Hematopoietic multipotent progenitor cell treated with erythropoietin and hydrocortisone succinate and interleukin-3 and kit ligand, for 17 days (in vitro differentiated cells): ENCODE results near the gene GPRC5B.

Source experiments
- DNase-seq: peaks from one replicate; pipeline ENCODE4 v3.0.0-alpha.2; 2015; ENCODE audit warnings: low spot score

Gene GPRC5B

GRCh38 chr16:19898166-19898565 lies 13.5 kb upstream of the GPRC5B start:
- no peak for DNase-seq

- no peak for DNase-seq
Measured at GRCh38 chr16:19896951-19897350, 12.3 kb upstream of the GPRC5B start.

- no peak for DNase-seq
Measured at GRCh38 chr16:19894586-19894985, 9.9 kb upstream of the GPRC5B start.

- no peak for DNase-seq
Measured at GRCh38 chr16:19892902-19893301, 8.3 kb upstream of the GPRC5B start.

GRCh38 chr16:19890901-19891300 lies 6.3 kb upstream of the GPRC5B start:
- DNase-seq = no peak

- no peak for DNase-seq
Measured at GRCh38 chr16:19888834-19889233, 4.2 kb upstream of the GPRC5B start.

GRCh38 chr16:19886073-19886941 lies 1.7 kb upstream of the GPRC5B start:
- DNase-seq = peak; percentile 52

- DNase-seq = no peak
Measured at GRCh38 chr16:19885451-19886072, 914 bp upstream of the GPRC5B start.

- no peak for DNase-seq
Measured at GRCh38 chr16:19883966-19884485, 622 bp downstream of the GPRC5B start.

- no peak for DNase-seq
Measured at GRCh38 chr16:19883296-19883965, 1.2 kb downstream of the GPRC5B start.

GRCh38 chr16:19882646-19883045 lies 2.0 kb downstream of the GPRC5B start:
- no peak for DNase-seq

GRCh38 chr16:19882186-19882585 lies 2.5 kb downstream of the GPRC5B start:
- DNase-seq = no peak

- DNase-seq = no peak
Measured at GRCh38 chr16:19881783-19882182, 2.9 kb downstream of the GPRC5B start.

GRCh38 chr16:19881028-19881427 lies 3.6 kb downstream of the GPRC5B start:
- no peak for DNase-seq

GRCh38 chr16:19879241-19879792 lies 5.3 kb downstream of the GPRC5B start:
- DNase-seq = no peak

- no peak for DNase-seq
Measured at GRCh38 chr16:19878757-19879156, 5.9 kb downstream of the GPRC5B start.

- DNase-seq = no peak
Measured at GRCh38 chr16:19876501-19877059, 8.1 kb downstream of the GPRC5B start.

- no peak for DNase-seq
Measured at GRCh38 chr16:19875900-19876299, 8.7 kb downstream of the GPRC5B start.

GRCh38 chr16:19874851-19875546 lies 9.6 kb downstream of the GPRC5B start:
- no peak for DNase-seq

GRCh38 chr16:19874026-19874425 lies 10.6 kb downstream of the GPRC5B start:
- no peak for DNase-seq

- no peak for DNase-seq
Measured at GRCh38 chr16:19872935-19873334, 11.7 kb downstream of the GPRC5B start.
